Stimulated activated CD4-positive, alpha-beta T cell treated with anti-CD3 and anti-CD28 coated beads, Interleukin-1b, Interleukin-23, amount 100 ng/mL, for 4 hours (primary cell): ENCODE results near the gene PTDSS2.

Source experiments
- DNase-seq, 2 donors: peaks; one replicate each; pipeline ENCODE4 v3.0.0-alpha.2; 2020; ENCODE audit warnings: low read depth in 2 of 2

Gene PTDSS2

DNA sequence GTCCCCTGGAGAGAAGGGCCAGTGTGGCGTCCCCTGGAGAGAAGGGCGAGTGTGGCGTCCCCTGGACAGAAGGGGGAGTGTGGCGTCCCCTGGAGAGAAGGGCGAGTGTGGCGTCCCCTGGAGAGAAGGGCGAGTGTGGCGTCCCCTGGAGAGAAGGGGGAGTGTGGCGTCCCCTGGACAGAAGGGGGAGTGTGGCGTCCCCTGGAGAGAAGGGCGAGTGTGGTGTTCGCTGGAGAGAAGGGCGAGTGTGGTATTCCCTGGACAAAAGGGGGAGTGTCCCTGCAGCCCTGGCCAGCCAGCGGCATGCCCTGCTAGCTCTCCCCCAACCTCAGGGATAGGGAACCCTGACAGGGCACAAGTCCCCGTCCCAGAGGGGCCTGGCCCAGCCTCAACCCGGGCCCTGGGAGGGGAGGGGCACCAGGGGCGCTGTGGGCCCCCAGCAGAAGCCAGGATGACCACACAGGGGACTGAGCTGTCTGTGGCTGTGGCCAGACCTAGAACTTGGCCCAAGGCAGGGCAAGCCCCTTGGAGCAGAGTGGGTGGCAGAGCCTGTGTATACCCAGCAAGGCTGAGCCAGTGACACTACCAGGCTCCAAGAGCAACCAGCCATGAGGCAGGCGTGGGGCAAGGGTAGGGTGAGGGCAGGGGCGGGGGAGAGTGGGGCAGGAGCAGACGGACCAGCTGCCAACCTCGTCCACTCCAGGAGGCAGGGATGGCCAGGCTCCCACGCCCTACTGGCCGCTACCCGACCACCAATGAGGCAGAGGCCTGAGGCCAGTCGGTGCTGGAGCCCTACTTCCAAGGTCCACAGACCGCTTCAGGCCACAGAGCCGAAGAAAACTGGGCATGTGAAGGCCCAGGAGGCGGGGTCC is 81.1 kb downstream of the PTDSS2 start:
- DNase-seq = no peak

DNA sequence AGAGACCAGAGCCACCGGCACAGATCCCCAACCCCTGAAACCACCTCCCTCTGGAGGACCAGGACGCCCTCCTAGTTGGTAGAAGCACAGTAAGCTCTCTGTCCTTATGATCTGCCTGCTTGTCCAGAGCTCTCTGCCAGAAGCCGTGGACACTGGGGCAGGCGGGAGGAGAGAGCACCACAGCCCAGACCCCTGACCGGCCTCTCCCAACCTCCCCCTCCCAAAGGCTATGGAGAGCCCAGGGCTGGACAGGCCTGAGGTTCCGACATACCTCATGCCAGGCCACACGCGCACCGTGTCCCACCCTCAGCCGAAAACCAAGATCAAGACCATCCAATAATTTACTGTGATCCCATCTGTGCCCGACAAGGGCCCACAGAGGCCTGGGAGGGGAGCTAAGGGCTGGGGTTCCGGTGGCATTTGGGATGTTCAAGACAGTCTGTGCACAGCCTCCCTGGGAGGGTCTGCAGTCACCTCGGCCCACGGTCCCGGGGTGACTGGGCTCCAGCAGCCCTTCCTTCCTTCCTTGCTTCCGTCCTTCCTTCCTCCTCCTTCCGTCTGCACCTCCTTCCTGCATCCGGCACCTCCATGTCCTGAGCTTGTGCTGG is 81.9 kb downstream of the PTDSS2 start:
- no peak for DNase-seq

DNA sequence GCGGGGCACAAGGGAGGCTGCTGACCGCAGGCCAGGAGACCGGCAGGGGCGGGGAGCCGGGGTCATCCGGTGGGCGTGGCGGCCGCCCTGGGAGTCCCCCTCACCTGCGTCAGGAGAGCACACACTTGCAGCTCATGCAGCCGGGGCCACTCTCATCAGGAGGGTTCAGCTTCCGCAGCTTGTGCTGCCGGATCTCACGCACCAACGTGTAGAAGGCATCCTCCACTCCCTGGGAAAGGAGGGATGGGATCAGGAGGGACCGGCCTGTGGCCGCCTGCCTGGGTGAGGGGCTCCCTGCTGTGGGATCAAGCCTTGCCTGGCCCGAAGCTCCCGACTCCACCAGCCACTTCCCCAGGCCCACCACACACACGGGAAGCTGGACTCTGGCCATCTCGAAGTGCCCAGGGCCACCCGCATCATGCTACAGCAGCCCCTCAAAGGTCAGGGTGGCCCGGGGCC is 82.5 kb downstream of the PTDSS2 start:
- DNase-seq = no peak

DNA sequence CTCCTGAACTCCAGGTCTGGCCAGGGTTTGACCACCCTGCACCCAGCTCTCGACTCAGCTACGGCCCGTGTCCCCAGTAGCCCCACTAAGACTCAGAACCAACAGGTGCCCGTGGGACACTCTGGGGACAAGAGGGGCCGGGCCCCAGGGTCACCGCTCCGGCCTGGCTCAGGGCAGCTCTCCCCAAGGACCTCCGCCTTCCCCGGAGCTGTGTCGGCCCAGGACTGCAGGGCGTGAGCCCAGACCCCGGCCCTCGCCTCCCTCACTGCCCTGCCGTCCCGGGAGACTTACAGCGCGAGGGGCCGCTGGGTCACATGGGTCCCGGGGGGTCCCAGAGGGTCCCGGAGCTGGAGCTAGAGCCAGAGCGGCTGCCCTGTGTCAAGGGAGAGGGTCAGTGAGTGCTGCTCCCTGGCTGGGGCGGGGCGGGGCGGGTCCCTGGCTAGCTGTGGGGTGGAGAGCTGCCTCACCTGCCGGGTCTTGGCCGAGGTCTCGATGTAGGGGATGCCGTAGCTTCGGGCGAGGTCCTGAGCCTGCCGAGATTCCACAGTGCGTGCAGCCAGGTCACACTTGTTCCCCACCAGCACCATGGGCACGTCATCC is 83.0 kb downstream of the PTDSS2 start:
- no peak for DNase-seq

DNA sequence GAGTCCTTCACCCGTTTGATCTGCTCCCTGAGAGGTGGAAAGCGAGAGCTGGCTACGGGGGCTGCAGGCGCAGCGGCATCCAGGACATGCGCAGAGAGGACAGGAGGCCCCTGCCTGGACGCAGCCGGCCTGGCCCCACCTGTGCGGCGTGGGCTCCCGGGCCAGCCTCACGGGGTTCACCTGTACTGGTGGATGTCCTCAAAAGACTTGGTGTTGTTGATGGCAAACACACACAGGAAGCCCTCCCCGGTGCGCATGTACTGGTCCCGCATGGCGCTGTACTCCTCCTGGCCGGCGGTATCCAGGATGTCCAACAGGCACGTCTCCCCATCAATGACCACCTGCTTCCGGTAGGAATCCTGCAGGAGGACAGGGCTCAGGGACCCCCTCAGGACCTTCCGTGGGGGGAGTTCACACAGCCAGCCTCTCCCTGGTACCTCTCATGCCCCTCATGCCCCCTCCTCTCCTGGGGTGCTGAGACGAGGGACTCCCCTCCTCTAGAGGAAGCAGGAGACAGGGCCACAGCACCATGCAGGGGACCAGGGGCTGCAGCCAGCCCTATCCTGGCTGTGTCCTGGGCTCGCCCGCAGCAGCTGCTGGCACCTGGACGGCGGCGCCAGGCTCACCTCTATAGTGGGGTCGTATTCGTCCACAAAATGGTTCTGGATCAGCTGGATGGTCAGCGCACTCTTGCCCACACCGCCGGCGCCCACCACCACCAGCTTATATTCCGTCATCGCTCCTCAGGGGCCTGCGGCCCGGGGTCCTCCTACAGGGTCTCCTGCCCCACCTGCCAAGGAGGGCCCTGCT is 83.7 kb downstream of the PTDSS2 start:
- DNase-seq = no peak

DNA sequence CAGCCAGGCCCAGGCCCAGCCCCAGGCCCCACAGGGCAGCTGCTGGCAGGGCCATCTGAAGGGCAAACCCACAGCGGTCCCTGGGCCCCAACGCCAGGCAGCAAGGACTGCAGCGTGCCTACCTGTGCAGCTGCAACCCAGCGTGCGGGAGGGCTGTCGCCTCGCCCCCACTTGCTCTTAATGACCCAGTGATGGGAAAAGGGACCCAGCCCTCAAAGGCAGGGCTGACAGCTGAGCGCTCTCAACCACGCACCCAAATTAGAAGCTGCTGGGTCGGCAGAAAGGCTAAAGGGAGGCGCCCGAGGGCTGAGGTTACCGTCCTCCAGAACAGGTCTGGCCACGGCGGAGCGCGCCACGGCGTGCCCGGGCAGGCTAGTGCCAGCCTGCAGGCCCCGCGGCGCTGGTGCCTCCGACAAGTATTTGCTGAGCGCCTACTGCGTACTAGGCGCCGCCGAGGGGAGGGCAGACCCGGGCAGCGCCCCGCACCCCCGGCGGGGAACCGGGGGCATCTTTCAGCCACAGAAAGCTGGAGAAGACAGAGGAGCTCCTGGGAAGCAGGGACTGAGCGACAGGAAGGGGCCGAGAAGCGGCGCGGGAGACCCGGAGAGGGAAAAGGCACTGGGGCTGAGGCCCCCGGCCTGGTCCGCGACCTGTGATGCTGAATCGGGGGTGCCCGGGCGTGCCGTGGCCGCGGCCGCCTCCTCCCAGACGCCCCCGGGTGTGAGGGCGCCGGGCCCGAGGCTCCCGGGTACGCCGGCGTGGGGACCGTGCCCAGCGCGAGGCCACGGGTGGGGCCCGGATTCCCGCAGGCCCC is 84.5 kb downstream of the PTDSS2 start:
- DNase-seq = peak in 1 of 2 donors; percentile 28

DNA sequence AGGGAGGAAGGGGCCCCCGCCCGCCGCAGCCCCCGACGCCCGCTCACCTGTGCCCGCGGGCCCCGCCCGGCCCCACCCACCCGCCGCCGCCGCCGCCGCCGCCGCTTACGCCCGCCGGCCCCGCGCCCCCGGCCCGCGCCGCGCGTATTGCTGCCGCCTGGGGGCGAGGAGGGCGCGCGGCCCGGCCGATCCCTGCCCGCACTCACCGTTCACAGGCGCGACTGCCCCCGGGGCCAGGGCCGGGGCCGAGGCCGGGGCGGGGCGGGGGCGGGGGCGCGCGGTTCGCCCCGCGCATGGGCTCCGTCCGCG is 85.1 kb downstream of the PTDSS2 start:
- DNase-seq = peak in 1 of 2 donors; percentile 32

DNA sequence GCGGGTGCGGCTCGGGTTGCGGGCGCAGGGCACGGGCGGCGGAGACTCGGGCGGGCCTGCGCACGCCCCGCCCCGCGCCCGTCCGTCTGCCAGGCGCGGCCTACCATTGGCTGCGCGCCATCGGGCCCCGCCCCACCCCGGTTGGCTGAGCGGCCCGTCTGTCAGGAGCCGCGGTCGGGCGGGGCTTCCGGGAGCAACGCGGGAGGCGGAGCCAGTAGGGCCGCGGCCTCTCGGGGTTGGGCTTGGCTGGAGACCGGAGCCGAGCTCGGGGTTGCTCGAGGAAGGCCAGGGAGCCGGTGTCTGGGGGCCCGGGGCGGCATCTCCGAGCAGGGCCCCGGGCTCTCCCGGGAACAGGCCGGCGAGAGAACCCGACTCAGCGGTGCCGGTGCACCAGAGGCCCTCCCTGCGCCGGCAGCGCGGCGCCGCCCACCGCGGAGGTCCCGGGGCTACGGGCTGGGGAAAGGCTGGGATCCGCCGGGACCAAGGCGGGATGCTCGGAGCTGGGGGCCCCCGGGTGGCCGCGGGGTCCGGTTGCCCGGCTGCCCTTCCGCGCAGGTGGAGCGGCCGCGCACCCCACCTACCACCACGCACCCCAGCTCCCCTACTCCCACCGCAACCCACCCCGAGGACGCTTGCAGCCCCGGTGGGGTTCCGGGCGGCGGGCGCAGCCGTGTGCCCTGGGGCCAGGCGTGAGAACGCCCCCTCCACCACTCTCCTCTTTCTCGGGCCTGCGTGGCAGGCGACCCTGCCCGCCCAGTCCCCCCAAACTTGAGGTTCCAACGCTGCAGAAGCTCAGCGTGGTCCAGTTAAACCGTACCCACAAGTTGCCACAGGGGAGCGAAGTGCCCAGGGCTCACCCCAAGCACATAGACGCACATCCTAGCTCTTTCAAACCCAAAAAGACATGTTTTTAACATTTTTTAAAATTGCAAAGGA is 85.7 kb downstream of the PTDSS2 start, which contains the start of gene HRAS:
Gene HRAS, minus strand, starts transcription at position 58 of the 936 bp plus-strand sequence.
- peak; percentile 93 to 97 for DNase-seq

DNA sequence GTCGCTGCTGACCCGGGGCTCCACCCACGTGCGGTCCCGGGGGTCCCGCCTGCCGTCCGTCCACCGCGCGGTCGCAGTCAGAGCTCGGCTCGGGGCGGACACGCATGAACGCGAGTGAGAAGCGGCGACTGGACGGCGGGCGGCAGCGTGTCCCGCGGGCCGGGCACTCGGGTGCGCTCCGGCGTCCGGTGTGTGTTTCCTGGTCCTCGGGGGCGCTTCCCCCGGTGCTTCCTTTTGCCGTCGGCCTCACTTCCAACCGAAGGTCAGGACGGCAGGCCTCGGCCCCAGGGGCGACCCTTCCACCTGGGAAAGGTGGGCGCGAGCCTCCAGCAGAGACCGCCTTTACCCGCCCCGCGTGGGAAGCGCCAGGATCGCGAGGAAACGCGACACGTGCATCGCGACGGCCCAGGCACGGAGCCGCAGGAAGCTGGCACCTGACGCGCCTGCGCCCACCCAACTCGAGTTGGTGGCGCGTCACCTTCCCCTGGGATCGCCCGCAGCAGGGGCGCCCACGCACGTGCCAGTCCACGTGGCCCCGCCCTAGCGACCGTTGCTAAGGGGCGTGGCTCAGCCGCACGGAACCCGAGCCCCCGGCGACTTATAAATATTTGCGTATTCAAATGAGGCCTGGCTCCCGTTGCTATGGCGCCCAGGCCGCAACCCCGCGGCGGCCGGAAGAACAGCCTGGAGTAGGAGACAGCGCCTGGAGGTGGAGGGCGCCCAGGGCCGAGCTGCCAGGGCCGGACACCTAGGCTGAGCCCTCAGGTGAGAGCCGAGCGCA is 87.0 kb downstream of the PTDSS2 start, which contains the start of gene LRRC56:
Gene LRRC56, plus strand, starts transcription at position 687 of the 781 bp plus-strand sequence. CDS start 3,158 bp downstream, outside the sequence.
- DNase-seq = peak; percentile 88 to 93

DNA sequence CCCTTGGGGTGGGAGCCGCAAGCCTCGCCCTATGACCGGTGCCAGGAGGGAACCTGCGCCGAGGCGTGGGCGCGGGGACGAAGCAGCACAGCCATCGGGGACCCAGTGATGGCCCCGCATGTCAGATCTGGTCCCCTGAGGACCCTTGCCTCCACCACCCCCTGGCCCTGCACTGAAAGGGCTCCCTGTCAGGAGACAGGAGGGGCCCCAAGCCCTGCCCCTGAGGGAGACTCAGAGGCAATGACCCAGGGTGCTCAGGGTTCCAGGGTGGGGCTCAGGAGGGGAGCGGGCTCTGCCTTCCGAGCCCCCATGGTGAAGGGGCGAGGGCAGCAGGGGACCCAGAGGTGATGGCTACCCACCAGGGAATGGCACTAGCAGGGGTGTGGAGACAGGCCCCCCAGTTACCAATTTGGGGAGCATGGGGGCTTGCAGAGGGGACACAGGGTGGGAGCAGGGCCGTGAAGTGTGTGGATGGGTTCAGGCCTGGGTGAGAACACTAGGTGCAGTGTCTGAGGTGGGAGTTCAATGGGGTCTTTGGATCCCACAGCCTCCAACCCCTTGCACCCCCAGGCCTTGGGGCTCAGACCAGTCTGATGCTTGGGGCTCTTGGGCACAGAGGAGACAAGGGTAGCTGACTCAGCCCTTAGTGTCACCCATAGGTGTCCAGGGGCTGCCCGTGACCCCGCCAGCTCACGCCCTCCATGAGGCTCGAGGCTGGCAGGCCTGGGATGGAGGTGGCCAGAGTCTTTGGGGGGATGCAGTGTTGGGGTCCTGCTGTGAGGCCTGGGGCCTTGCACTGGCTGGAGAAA is 87.7 kb downstream of the PTDSS2 start:
- DNase-seq = no peak

DNA sequence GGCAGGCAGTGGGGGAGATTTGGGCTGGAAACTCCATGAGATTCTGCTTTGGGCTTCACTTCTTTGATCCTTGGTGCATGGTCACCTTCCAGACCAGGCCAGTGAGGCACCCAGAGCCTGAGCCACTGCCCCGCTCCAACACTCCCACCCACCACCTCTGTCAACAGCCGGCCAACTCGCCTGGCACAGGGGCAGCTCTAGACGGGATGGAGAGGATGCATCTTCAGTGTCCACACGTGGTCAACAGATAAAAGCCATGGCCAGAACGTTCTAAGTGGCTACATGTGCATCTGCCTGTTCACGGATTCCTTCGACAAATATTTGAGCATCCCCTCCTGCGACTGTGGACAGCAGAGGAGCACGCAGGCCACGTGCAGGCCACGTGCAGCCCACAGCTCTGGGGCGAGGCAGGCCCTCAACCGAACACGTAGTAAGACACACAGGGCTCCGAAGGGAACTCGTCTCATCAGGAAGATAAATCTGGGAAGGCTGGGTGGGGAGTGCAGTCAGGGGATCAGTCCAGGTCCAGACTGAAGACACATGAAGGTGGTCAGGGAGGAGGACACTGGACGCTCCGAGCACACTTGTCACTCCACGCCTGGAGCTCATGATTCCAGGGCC is 88.5 kb downstream of the PTDSS2 start:
- DNase-seq = no peak

DNA sequence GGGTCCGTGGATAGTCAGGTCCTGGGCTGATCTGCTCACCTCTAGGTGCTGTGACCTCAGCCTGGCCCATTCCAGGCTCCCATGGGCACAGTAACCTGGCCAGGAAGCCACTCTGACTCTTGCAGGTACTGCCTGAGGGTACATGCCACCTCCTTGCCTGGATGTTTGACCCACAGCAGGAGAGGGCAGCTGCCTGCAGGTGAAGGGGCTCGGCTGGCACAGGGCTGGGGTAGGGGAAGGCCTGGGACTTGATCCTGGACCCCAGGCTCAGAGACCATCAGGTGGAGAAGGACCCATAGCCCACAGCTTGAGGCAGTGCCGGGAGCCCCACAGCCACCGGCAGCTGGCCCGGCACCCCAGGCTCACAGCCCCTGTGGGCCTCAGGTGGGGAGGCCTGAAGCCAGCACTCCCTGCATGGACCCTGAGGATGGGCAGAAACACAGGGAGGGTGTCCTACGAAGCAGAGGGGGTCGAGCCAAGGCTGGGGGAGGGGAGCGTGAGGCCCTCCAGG is 89.9 kb downstream of the PTDSS2 start:
- no peak for DNase-seq
